Natural killer cell treated with Interleukin-12 subunit alpha and Interleukin-12 subunit beta and Interleukin-15 and Interleukin-18, amount 100 ng/mL, for 72 hours (primary cell): ENCODE results near the gene SDK1. TPM values are rescaled to one million over a fixed set of nuclear protein-coding genes. Genes with fewer than 3 reads are reported as not detected.

Experiments
- ATAC-seq, 2 donors: fragments of 150-1000 bp; cut with Tn5 transposase in 1 of 2; sonication (Bioruptor Pico), chemical (Tn5 transposase) in 1 of 2; 2 replicates each; pipeline ENCODE4 v1.10.0; 2021
- DNase-seq: peaks from one replicate; pipeline ENCODE4 v3.0.0; 2022; ENCODE audit warnings: low spot score
- H3K27ac Mint-ChIP-seq, 2 donors: 1 replicate in 1 of 2; 2 replicates in 1 of 2; pipeline ENCODE4 v1.8.0; 2022; ENCODE audit warnings: mixed read lengths in 2 of 2, mild to moderate bottlenecking in 1 of 2, moderate library complexity in 1 of 2
- H3K27me3 Mint-ChIP-seq, 2 donors: 1 replicate in 1 of 2; 2 replicates in 1 of 2; pipeline ENCODE4 v1.8.0; 2022; ENCODE audit warnings: mixed read lengths in 2 of 2
- H3K36me3 Mint-ChIP-seq: one replicate; pipeline ENCODE4 v1.8.0; 2022; ENCODE audit warnings: mixed read lengths
- H3K4me1 Mint-ChIP-seq, 2 donors: 1 replicate in 1 of 2; 2 replicates in 1 of 2; pipeline ENCODE4 v1.8.0; 2022; ENCODE audit warnings: low read depth in 2 of 2, mixed read lengths in 2 of 2, mild to moderate bottlenecking in 1 of 2
- H3K4me3 Mint-ChIP-seq: one replicate; pipeline ENCODE4 v1.8.0; 2022; ENCODE audit warnings: mixed read lengths
- H3K9me3 Mint-ChIP-seq: 2 replicates; pipeline ENCODE4 v1.8.0; 2022; ENCODE audit warnings: mixed read lengths
- total RNA-seq, 2 donors: library from RNA; stranded (reverse); gene quantifications; one replicate each; pipeline ENCODE4 v1.2.3, GENCODE V29; 2022

SDK1 gene
- total RNA-seq, 2 donors from 2014 or later: 0.20 to 0.40 TPM

GRCh38 chr7:4109481-4110110, 808.5 kb downstream of the SDK1 start:
- no peak for ATAC-seq
- no peak for DNase-seq
- H3K27me3 Mint-ChIP-seq: no peaks in the 10 kb centered on the region
- H3K9me3 Mint-ChIP-seq: no peaks in the 10 kb centered on the region
- no peak overlapping the region for H3K4me3 Mint-ChIP-seq
- no peak overlapping the region for H3K27ac Mint-ChIP-seq
- H3K36me3 Mint-ChIP-seq: no peaks in the 10 kb centered on the region
- no peaks in the 10 kb centered on the region for H3K4me1 Mint-ChIP-seq

GRCh38 chr7:4110438-4110837, 809.4 kb downstream of the SDK1 start:
- H3K27me3 Mint-ChIP-seq: no peaks in the 10 kb centered on the region
- ATAC-seq (peak in 1 of 2 donors; percentile 16), DNase-seq (no peak)
- H3K36me3 Mint-ChIP-seq: no peaks in the 10 kb centered on the region
- no peaks in the 10 kb centered on the region for H3K9me3 Mint-ChIP-seq
- H3K4me3 Mint-ChIP-seq: no peak overlapping the region
- no peaks in the 10 kb centered on the region for H3K4me1 Mint-ChIP-seq
- no peak overlapping the region for H3K27ac Mint-ChIP-seq

GRCh38 chr7:4111166-4111565, 810.1 kb downstream of the SDK1 start:
- no peak overlapping the region for H3K4me3 Mint-ChIP-seq
- no peaks in the 10 kb centered on the region for H3K27me3 Mint-ChIP-seq
- no peak overlapping the region for H3K27ac Mint-ChIP-seq
- ATAC-seq (no peak), DNase-seq (no peak)
- H3K36me3 Mint-ChIP-seq: no peaks in the 10 kb centered on the region
- H3K4me1 Mint-ChIP-seq: no peaks in the 10 kb centered on the region
- no peaks in the 10 kb centered on the region for H3K9me3 Mint-ChIP-seq

DNA sequence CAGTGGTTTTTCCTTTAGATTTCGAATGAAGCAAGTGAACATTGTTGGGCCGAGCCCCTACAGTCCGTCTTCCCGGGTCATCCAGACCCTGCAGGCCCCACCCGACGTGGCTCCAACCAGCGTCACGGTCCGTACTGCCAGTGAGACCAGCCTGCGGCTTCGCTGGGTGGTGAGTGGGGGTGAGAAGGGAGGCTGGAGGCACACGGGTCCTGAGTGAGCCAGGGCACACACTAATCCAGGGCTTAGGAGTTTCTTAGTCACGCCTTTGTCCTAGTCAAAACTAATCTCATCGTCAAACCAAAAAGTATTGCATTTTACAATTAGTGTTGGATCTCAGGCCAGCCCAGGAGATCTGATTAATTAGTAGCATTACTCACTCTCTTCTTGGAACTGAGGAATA, 812.2 kb downstream of the SDK1 start:
- no peaks in the 10 kb centered on the region for H3K4me1 Mint-ChIP-seq
- no peaks in the 10 kb centered on the region for H3K27me3 Mint-ChIP-seq
- ATAC-seq (no peak), DNase-seq (no peak)
- H3K9me3 Mint-ChIP-seq: no peaks in the 10 kb centered on the region
- no peaks in the 10 kb centered on the region for H3K36me3 Mint-ChIP-seq
- no peak overlapping the region for H3K27ac Mint-ChIP-seq
- no peak overlapping the region for H3K4me3 Mint-ChIP-seq

DNA sequence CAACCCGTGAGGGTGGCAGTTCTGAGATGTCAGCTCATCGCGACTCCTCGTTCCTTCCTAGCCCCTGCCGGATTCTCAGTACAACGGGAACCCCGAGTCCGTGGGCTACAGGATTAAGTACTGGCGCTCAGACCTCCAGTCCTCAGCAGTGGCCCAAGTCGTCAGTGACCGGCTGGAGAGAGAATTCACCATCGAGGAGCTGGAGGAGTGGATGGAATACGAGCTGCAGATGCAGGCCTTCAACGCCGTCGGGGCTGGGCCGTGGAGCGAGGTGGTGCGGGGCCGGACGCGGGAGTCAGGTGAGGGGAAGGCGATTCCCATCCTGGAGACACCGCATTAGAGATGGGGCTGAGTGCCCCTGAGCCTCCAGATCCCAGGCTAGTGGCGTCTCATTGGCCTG, 812.9 kb downstream of the SDK1 start:
- Mint-ChIP-seq H3K4me1 (no peaks in the 10 kb centered on the region), H3K9me3 (no peaks in the 10 kb centered on the region)
- ATAC-seq: no peak

GRCh38 chr7:4115442-4115841, 814.4 kb downstream of the SDK1 start:
- H3K36me3 Mint-ChIP-seq: peaks cover 10% of the 10 kb centered on the region
- no peaks in the 10 kb centered on the region for H3K27me3 Mint-ChIP-seq
- ATAC-seq (no peak), DNase-seq (no peak)
- H3K4me1 Mint-ChIP-seq: no peaks in the 10 kb centered on the region
- H3K4me3 Mint-ChIP-seq: no peak overlapping the region
- peaks cover 4% of the 10 kb centered on the region for H3K9me3 Mint-ChIP-seq
- no peak overlapping the region for H3K27ac Mint-ChIP-seq

More for the DNA sequence above, 812.9 kb downstream of the SDK1 start:
- no peaks in the 10 kb centered on the region for H3K36me3 Mint-ChIP-seq
- no peak overlapping the region for H3K4me3 Mint-ChIP-seq
- H3K27ac Mint-ChIP-seq: no peak overlapping the region
- H3K27me3 Mint-ChIP-seq: no peaks in the 10 kb centered on the region
- DNase-seq: no peak

DNA sequence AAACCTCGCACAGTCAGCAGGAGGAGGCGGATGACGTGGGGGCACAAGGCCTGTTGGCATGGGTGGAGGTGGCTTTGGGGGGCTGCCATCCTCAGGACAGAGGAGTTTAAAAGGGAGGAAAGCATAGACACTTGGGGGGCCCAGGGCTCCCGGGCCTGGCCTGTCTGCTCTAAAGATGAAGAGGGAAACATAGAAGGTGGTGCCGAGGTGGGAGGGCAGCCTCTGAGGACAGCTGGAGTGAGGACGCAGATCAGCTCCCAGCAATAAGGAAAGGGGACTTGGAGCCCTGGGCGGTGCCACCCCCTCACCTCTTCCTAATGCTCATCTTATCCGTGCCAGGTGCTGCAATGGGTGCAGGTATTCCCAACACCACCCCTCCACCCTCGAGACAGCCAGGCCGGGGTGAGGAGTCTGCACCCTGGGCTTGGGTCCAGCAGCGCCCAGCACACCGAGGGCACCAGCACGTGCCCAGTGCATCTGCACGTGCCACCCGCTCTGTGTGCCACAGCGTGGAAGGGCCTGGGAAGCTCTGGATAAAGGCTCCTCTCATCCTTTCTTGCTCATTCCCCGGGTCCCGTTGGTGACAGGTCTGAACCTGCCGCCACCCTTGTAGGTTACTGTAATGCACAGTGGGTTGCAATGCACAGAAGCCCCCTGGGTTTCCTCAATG, 815.0 kb downstream of the SDK1 start:
- H3K27ac Mint-ChIP-seq: no peak overlapping the region
- no peak for DNase-seq
- ATAC-seq: peak in 1 of 2 donors; percentile 33
- H3K27me3 Mint-ChIP-seq: peaks cover 0 to under 1% of the 10 kb centered on the region in 2 donors
- H3K4me3 Mint-ChIP-seq: no peak overlapping the region
- peaks cover 4% of the 10 kb centered on the region for H3K9me3 Mint-ChIP-seq
- no peaks in the 10 kb centered on the region for H3K4me1 Mint-ChIP-seq
- peaks cover 11% of the 10 kb centered on the region for H3K36me3 Mint-ChIP-seq

GRCh38 chr7:4119848-4120247, 818.8 kb downstream of the SDK1 start:
- peaks cover 19% of the 10 kb centered on the region for H3K36me3 Mint-ChIP-seq
- ATAC-seq: no peak

DNA sequence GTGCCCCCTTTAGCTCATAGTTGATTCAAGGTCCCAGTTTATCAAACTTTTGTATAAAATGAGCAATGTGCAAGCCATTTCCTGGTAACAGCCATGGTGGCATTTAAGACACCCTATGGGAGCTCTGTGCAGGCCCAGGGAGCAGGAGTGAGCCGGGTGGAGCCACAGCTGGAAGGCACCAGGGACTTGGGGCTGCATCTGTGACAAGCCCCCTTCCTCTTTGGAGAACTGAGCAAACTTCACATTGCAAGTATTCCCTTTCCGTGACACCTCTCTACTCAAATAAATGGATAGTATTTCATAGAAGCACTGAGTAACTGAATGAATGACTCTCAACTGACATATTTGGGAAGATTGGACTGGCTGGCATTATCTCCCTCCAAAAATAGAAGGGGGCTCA, 822.3 kb downstream of the SDK1 start:
- Mint-ChIP-seq H3K36me3 (peaks cover 19% of the 10 kb centered on the region), H3K9me3 (peaks cover 14% of the 10 kb centered on the region), H3K4me1 (peaks cover 0 to 11% of the 10 kb centered on the region in 2 donors), H3K27ac (no peak overlapping the region), H3K4me3 (no peak overlapping the region), H3K27me3 (peaks cover 11 to 21% of the 10 kb centered on the region in 2 donors)
- ATAC-seq (no peak), DNase-seq (no peak)

More at GRCh38 chr7:4119848-4120247, 818.8 kb downstream of the SDK1 start:
- H3K9me3 Mint-ChIP-seq: peaks cover 9% of the 10 kb centered on the region
- H3K27me3 Mint-ChIP-seq: peaks cover 3 to 13% of the 10 kb centered on the region in 2 donors
- no peak for DNase-seq
- H3K4me1 Mint-ChIP-seq: peaks cover 0 to 6% of the 10 kb centered on the region in 2 donors
- H3K4me3 Mint-ChIP-seq: no peak overlapping the region
- H3K27ac Mint-ChIP-seq: no peak overlapping the region

- Mint-ChIP-seq H3K27ac (no peak overlapping the region), H3K36me3 (peaks cover 19% of the 10 kb centered on the region), H3K9me3 (peaks cover 14% of the 10 kb centered on the region), H3K4me3 (no peak overlapping the region), H3K27me3 (peaks cover 11 to 21% of the 10 kb centered on the region in 2 donors), H3K4me1 (peaks cover 0 to 11% of the 10 kb centered on the region in 2 donors)
- ATAC-seq: peak in 1 of 2 donors; percentile 24
- DNase-seq: no peak
These were observed 822.8 kb downstream of the SDK1 start for GRCh38 chr7:4123823-4124222.

- ATAC-seq (no peak), DNase-seq (no peak)
- Mint-ChIP-seq H3K27me3 (peaks cover 11 to 21% of the 10 kb centered on the region in 2 donors), H3K4me1 (peaks cover 0 to 11% of the 10 kb centered on the region in 2 donors), H3K4me3 (no peak overlapping the region), H3K9me3 (peaks cover 14% of the 10 kb centered on the region), H3K36me3 (peaks cover 13% of the 10 kb centered on the region), H3K27ac (no peak overlapping the region)
These were observed 823.8 kb downstream of the SDK1 start for GRCh38 chr7:4124556-4125477.

DNA sequence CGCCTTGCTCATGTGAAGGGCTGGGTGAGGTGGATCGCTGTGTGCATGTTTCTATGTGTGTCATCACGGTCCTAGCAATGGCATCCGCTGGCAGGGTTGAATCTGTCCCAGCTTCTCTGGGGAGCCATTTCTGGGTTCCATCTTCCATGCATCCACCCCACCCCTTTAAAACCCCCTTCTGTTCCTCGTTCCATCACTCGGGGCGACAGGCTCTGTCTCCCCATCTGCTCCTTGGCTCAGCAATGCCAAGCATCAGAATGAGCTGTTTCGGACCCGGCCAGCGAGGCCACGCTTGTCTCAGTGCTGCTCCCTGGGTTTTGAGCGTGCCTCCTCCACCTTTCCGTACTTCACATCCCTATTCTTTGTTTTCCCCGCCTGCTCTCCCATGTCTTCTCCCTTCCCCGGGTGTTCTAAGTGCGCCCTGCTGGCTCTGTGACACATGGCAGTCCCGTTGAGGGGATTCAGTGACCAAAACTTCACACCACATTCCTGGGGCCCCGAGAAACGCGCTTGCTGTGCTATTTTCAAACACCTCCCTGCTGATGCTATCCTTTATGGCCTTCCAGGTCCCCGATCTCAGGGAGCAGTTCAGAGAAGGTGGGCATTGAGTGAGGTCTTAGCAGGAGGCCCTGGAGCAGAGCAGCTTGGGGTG, 827.0 kb downstream of the SDK1 start:
- Mint-ChIP-seq H3K36me3 (no peaks in the 10 kb centered on the region), H3K27me3 (peaks cover 11 to 15% of the 10 kb centered on the region in 2 donors), H3K4me3 (no peak overlapping the region), H3K4me1 (peaks cover 0 to 11% of the 10 kb centered on the region in 2 donors), H3K27ac (no peak overlapping the region), H3K9me3 (peaks cover 6% of the 10 kb centered on the region)
- DNase-seq: no peak
- ATAC-seq: no peak

- ATAC-seq (no peak), DNase-seq (no peak)
- Mint-ChIP-seq H3K36me3 (no peaks in the 10 kb centered on the region), H3K27me3 (peaks cover 10 to 11% of the 10 kb centered on the region in 2 donors), H3K4me1 (peaks cover 0 to 8% of the 10 kb centered on the region in 2 donors), H3K27ac (no peak overlapping the region), H3K9me3 (peaks cover 6% of the 10 kb centered on the region), H3K4me3 (no peak overlapping the region)
These were observed 828.5 kb downstream of the SDK1 start for GRCh38 chr7:4129481-4130122.
